DOHH2 (cell line): ENCODE data around the gene MIEN1.

ENCODE experiments used
- EZH2phosphoT487 ChIP-seq: fragments of 200-600 bp; sonication (generic); IDR thresholded peaks from 2 replicates; pipeline ENCODE4 v1.6.1; 2017; ENCODE audit warnings: borderline replicate concordance, mild to moderate bottlenecking, antibody characterized with exemption, low read length, moderate library complexity, mixed read lengths
- TF ChIP-seq, protein P1 (sequence below): fragments of 200-600 bp; sonication (generic); IDR thresholded peaks from one replicate; pipeline ENCODE4 v1.5.1; 2014; ENCODE audit warnings: antibody characterized with exemption, mild to moderate bottlenecking, low read depth, low read length; ENCODE audit not compliant: poor library complexity, severe bottlenecking

DNA sequence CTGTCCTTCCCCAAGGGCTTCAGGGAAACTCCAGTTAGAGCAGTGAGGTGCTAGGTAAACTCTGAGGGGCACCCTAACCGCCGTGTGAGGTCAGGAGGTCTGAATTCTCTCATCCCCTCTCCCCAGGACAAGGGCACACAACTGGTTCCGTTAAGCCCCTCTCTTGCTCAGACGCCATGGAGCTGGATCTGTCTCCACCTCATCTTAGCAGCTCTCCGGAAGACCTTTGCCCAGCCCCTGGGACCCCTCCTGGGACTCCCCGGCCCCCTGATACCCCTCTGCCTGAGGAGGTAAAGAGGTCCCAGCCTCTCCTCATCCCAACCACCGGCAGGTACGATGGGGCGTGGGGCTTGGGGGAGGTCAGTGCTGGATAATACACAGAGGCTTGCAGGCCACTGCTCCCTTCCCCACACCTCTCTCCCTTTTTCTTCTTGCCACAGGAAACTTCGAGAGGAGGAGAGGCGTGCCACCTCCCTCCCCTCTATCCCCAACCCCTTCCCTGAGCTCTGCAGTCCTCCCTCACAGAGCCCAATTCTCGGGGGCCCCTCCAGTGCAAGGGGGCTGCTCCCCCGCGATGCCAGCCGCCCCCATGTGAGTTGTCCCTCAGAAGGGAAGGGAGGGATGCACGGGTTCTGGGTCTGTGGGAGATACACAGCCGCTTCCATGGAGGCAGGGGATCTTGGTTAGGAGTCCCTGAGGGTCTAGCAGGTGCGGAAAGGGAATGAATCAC lies 12.0 kb upstream of the MIEN1 start:
- TF ChIP-seq, protein P1, sequence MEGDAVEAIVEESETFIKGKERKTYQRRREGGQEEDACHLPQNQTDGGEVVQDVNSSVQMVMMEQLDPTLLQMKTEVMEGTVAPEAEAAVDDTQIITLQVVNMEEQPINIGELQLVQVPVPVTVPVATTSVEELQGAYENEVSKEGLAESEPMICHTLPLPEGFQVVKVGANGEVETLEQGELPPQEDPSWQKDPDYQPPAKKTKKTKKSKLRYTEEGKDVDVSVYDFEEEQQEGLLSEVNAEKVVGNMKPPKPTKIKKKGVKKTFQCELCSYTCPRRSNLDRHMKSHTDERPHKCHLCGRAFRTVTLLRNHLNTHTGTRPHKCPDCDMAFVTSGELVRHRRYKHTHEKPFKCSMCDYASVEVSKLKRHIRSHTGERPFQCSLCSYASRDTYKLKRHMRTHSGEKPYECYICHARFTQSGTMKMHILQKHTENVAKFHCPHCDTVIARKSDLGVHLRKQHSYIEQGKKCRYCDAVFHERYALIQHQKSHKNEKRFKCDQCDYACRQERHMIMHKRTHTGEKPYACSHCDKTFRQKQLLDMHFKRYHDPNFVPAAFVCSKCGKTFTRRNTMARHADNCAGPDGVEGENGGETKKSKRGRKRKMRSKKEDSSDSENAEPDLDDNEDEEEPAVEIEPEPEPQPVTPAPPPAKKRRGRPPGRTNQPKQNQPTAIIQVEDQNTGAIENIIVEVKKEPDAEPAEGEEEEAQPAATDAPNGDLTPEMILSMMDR: no peak
- no peak for TF ChIP-seq EZH2phosphoT487
